GM12891 (cell line): ENCODE data around the gene DLX4.

Experiments used
- PAX5 ChIP-seq: IDR thresholded peaks from 2 replicates; pipeline ENCODE4 v1.6.1; 2011; ENCODE audit warnings: low read length, moderate library complexity, mild to moderate bottlenecking; ENCODE audit not compliant: insufficient read depth, severe bottlenecking
- POLR2A ChIP-seq: IDR thresholded peaks from 2 replicates; pipeline ENCODE4 v1.6.1; 2011; ENCODE audit warnings: low read depth, low read length, control low read depth
- POLR2AphosphoS5 ChIP-seq: IDR thresholded peaks from 2 replicates; pipeline ENCODE4 v1.6.1; 2011; ENCODE audit warnings: low read depth, low read length, control low read depth
- TAF1 ChIP-seq: IDR thresholded peaks from 2 replicates; pipeline ENCODE4 v1.6.1; 2011; ENCODE audit warnings: low read depth, low read length, control low read depth

DNA sequence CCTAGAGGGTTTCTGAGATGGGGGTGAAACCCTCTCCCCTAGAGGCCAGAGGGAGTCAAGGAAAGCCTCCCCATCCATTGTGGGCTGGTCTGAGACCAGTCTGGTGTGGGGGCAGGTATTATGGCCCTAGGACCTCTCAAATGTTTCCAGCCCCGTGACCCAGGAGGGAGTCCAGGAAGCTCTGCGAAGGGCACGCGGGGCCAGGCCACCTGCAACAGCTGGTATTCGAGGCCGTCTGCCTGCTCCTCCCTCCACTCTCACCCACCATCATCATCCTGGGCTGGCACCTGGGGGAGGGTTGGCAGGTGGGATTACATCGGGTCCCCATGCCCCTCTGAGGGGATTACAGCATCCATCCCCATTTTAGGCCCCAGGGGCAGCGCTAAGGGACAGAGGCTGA, 38.1 kb upstream of the DLX4 start:
- TF ChIP-seq POLR2AphosphoS5 (no peak), TAF1 (no peak), POLR2A (no peak), PAX5 (no peak)
